SK-N-SH treated with all-trans-retinoic acid at 6 μM for 48 hours (cell line): ENCODE data around the gene NCK2.

Experiments
- ATAC-seq: fragments of 200-7000 bp; cut with Tn5 transposase; 3 replicates; pipeline ENCODE4 v1.9.1; 2020; ENCODE audit warnings: mild to moderate bottlenecking, moderate library complexity
- ARNTL ChIP-seq: fragments of 450-650 bp; formaldehyde crosslinking; IDR thresholded peaks from 2 replicates; pipeline ENCODE4 v1.5.0; 2020; ENCODE audit warnings: low read depth, mild to moderate bottlenecking, moderate library complexity, borderline replicate concordance
- BACH2 ChIP-seq: fragments of 250-450 bp; sonication (Bioruptor Pico); IDR thresholded peaks from 2 replicates; pipeline ENCODE4 v1.9.0; 2021; ENCODE audit warnings: mild to moderate bottlenecking, borderline replicate concordance
- CSDC2 ChIP-seq: fragments of 250-450 bp; sonication (Bioruptor Pico); IDR thresholded peaks from 2 replicates; pipeline ENCODE4 v1.5.0; 2020; ENCODE audit warnings: mild to moderate bottlenecking, moderate library complexity
- ESRRG ChIP-seq: fragments of 250-450 bp; sonication (Bioruptor Pico); IDR thresholded peaks from 2 replicates; pipeline ENCODE4 v1.6.1; 2021; ENCODE audit warnings: mild to moderate bottlenecking
- GLIS3 ChIP-seq: fragments of 250-450 bp; sonication (Bioruptor Pico); IDR thresholded peaks from 2 replicates; pipeline ENCODE4 v1.5.0; 2020; ENCODE audit warnings: mild to moderate bottlenecking, moderate library complexity
- ISL1 ChIP-seq: fragments of 250-450 bp; sonication (Bioruptor Pico); IDR thresholded peaks from 2 replicates; pipeline ENCODE4 v2.1.2; 2022; ENCODE audit warnings: mild to moderate bottlenecking, moderate library complexity
- OSR1 ChIP-seq: fragments of 250-450 bp; sonication (Bioruptor Pico); IDR thresholded peaks from 2 replicates; pipeline ENCODE4 v1.8.0; 2022; ENCODE audit warnings: moderate library complexity, mild to moderate bottlenecking, inconsistent platforms
- PATZ1 ChIP-seq: fragments of 250-450 bp; sonication (Bioruptor Pico); IDR thresholded peaks from 2 replicates; pipeline ENCODE4 v1.8.0; 2020; ENCODE audit warnings: mild to moderate bottlenecking, moderate library complexity, borderline replicate concordance
- PPARA ChIP-seq: fragments of 250-450 bp; sonication (Bioruptor Pico); IDR thresholded peaks from 2 replicates; pipeline ENCODE4 v1.5.0; 2020; ENCODE audit warnings: mild to moderate bottlenecking, borderline replicate concordance
- RARB ChIP-seq: fragments of 250-450 bp; sonication (Bioruptor Pico); IDR thresholded peaks from 2 replicates; pipeline ENCODE4 v1.8.0; 2021; ENCODE audit warnings: mild to moderate bottlenecking, moderate library complexity
- SNAI2 ChIP-seq: fragments of 250-450 bp; sonication (Bioruptor Pico); IDR thresholded peaks from 2 replicates; pipeline ENCODE4 v1.5.0; 2020; ENCODE audit warnings: mild to moderate bottlenecking, moderate library complexity
- TCF4 ChIP-seq: fragments of 250-450 bp; sonication (Bioruptor Pico); IDR thresholded peaks from 2 replicates; pipeline ENCODE4 v1.8.0; 2021; ENCODE audit warnings: mild to moderate bottlenecking, moderate library complexity, borderline replicate concordance
- TOX ChIP-seq: fragments of 250-450 bp; sonication (Bioruptor Pico); IDR thresholded peaks from 2 replicates; pipeline ENCODE4 v1.8.0; 2021; ENCODE audit warnings: mild to moderate bottlenecking, moderate library complexity, borderline replicate concordance
- ZC3H10 ChIP-seq: fragments of 250-450 bp; sonication (Bioruptor Pico); IDR thresholded peaks from 2 replicates; pipeline ENCODE4 v1.5.1; 2021; ENCODE audit warnings: mild to moderate bottlenecking, moderate library complexity
- ZFP3 ChIP-seq: fragments of 250-450 bp; sonication (Bioruptor Pico); IDR thresholded peaks from 2 replicates; pipeline ENCODE4 v1.5.0; 2020; ENCODE audit warnings: mild to moderate bottlenecking, moderate library complexity
- ZFP30 ChIP-seq: fragments of 450-650 bp; formaldehyde crosslinking; IDR thresholded peaks from 2 replicates; pipeline ENCODE4 v1.5.0; 2022; ENCODE audit warnings: mild to moderate bottlenecking, moderate library complexity
- ZNF565 ChIP-seq: fragments of 450-650 bp; formaldehyde crosslinking; conservative IDR thresholded peaks from 2 replicates; pipeline ENCODE4 v1.5.0; 2020; ENCODE audit warnings: low read depth, mild to moderate bottlenecking, moderate library complexity
- ZNF70 ChIP-seq: fragments of 450-650 bp; formaldehyde crosslinking; IDR thresholded peaks from 2 replicates; pipeline ENCODE4 v1.5.0; 2020; ENCODE audit warnings: mild to moderate bottlenecking, moderate library complexity
- TF ChIP-seq, protein P1 (sequence below): fragments of 250-450 bp; sonication (Bioruptor Pico); IDR thresholded peaks from 2 replicates; pipeline ENCODE4 v1.5.1; 2020; ENCODE audit warnings: low read depth, mild to moderate bottlenecking, moderate library complexity
- TF ChIP-seq, protein P2 (sequence below): fragments of 250-450 bp; sonication (Bioruptor Pico); IDR thresholded peaks from 2 replicates; pipeline ENCODE4 v1.5.0; 2020; ENCODE audit warnings: mild to moderate bottlenecking, moderate library complexity
- TF ChIP-seq, protein P3 (sequence below): fragments of 250-450 bp; sonication (Bioruptor Pico); IDR thresholded peaks from 2 replicates; pipeline ENCODE4 v1.8.0; 2021; ENCODE audit warnings: low read depth, mild to moderate bottlenecking, moderate library complexity, borderline replicate concordance
- TF ChIP-seq, protein P4 (sequence below): fragments of 250-450 bp; sonication (Bioruptor Pico); IDR thresholded peaks from 2 replicates; pipeline ENCODE4 v1.5.1; 2021; ENCODE audit warnings: mild to moderate bottlenecking, moderate library complexity

NCK2 gene

GRCh38 chr2:105754011-105754410, 9.3 kb downstream of the NCK2 start:
- ATAC-seq: no peak
- TF ChIP-seq ZFP3: no peak
- no peak for TF ChIP-seq ISL1
- TF ChIP-seq ESRRG (CRISPR knock-in tag): no peak

GRCh38 chr2:105754994-105755393, 10.3 kb downstream of the NCK2 start:
- TF ChIP-seq SNAI2 (CRISPR knock-in tag) (no peak), TOX (CRISPR knock-in tag) (no peak), RARB (CRISPR knock-in tag) (no peak), TCF4 (CRISPR knock-in tag) (no peak), ESRRG (CRISPR knock-in tag) (no peak), OSR1 (CRISPR knock-in tag) (no peak), ARNTL (CRISPR knock-in tag) (no peak), ZFP3 (no peak), BACH2 (CRISPR knock-in tag) (no peak), ISL1 (no peak), ZC3H10 (CRISPR knock-in tag) (no peak), ZNF565 (no peak)
- TF ChIP-seq, protein P1, sequence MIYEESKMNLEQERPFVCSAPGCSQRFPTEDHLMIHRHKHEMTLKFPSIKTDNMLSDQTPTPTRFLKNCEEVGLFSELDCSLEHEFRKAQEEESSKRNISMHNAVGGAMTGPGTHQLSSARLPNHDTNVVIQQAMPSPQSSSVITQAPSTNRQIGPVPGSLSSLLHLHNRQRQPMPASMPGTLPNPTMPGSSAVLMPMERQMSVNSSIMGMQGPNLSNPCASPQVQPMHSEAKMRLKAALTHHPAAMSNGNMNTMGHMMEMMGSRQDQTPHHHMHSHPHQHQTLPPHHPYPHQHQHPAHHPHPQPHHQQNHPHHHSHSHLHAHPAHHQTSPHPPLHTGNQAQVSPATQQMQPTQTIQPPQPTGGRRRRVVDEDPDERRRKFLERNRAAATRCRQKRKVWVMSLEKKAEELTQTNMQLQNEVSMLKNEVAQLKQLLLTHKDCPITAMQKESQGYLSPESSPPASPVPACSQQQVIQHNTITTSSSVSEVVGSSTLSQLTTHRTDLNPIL (CRISPR knock-in tag): no peak
- TF ChIP-seq, protein P2, sequence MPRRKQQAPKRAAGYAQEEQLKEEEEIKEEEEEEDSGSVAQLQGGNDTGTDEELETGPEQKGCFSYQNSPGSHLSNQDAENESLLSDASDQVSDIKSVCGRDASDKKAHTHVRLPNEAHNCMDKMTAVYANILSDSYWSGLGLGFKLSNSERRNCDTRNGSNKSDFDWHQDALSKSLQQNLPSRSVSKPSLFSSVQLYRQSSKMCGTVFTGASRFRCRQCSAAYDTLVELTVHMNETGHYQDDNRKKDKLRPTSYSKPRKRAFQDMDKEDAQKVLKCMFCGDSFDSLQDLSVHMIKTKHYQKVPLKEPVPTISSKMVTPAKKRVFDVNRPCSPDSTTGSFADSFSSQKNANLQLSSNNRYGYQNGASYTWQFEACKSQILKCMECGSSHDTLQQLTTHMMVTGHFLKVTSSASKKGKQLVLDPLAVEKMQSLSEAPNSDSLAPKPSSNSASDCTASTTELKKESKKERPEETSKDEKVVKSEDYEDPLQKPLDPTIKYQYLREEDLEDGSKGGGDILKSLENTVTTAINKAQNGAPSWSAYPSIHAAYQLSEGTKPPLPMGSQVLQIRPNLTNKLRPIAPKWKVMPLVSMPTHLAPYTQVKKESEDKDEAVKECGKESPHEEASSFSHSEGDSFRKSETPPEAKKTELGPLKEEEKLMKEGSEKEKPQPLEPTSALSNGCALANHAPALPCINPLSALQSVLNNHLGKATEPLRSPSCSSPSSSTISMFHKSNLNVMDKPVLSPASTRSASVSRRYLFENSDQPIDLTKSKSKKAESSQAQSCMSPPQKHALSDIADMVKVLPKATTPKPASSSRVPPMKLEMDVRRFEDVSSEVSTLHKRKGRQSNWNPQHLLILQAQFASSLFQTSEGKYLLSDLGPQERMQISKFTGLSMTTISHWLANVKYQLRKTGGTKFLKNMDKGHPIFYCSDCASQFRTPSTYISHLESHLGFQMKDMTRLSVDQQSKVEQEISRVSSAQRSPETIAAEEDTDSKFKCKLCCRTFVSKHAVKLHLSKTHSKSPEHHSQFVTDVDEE (CRISPR knock-in tag): no peak
- TF ChIP-seq, protein P3, sequence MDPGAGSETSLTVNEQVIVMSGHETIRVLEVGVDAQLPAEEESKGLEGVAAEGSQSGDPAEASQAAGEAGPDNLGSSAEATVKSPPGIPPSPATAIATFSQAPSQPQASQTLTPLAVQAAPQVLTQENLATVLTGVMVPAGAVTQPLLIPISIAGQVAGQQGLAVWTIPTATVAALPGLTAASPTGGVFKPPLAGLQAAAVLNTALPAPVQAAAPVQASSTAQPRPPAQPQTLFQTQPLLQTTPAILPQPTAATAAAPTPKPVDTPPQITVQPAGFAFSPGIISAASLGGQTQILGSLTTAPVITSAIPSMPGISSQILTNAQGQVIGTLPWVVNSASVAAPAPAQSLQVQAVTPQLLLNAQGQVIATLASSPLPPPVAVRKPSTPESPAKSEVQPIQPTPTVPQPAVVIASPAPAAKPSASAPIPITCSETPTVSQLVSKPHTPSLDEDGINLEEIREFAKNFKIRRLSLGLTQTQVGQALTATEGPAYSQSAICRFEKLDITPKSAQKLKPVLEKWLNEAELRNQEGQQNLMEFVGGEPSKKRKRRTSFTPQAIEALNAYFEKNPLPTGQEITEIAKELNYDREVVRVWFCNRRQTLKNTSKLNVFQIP: no peak

GRCh38 chr2:105755895-105756294, 11.2 kb downstream of the NCK2 start:
- ATAC-seq: no peak
- no peak for TF ChIP-seq CSDC2 (CRISPR knock-in tag)
- TF ChIP-seq ZNF565: no peak
- TF ChIP-seq RARB (CRISPR knock-in tag): no peak
- no peak for TF ChIP-seq ZNF70 (CRISPR knock-in tag)
- no peak for TF ChIP-seq PPARA (CRISPR knock-in tag)
- TF ChIP-seq ZFP3: no peak
- TF ChIP-seq ISL1: no peak
- TF ChIP-seq ARNTL (CRISPR knock-in tag): no peak
- TF ChIP-seq GLIS3 (CRISPR knock-in tag): no peak
- TF ChIP-seq ESRRG (CRISPR knock-in tag): no peak
- TF ChIP-seq PATZ1 (CRISPR knock-in tag): no peak
- TF ChIP-seq, protein P2 (CRISPR knock-in tag): no peak
- TF ChIP-seq ZFP30: no peak
- no peak for TF ChIP-seq ZC3H10 (CRISPR knock-in tag)
- TF ChIP-seq TCF4 (CRISPR knock-in tag): no peak
- TF ChIP-seq, protein P4, sequence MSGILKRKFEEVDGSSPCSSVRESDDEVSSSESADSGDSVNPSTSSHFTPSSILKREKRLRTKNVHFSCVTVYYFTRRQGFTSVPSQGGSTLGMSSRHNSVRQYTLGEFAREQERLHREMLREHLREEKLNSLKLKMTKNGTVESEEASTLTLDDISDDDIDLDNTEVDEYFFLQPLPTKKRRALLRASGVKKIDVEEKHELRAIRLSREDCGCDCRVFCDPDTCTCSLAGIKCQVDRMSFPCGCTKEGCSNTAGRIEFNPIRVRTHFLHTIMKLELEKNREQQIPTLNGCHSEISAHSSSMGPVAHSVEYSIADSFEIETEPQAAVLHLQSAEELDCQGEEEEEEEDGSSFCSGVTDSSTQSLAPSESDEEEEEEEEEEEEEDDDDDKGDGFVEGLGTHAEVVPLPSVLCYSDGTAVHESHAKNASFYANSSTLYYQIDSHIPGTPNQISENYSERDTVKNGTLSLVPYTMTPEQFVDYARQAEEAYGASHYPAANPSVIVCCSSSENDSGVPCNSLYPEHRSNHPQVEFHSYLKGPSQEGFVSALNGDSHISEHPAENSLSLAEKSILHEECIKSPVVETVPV (CRISPR knock-in tag): no peak

More at GRCh38 chr2:105754994-105755393, 10.3 kb downstream of the NCK2 start:
- no peak for ATAC-seq
